Astrocyte of the cerebellum (primary cell): ENCODE measurements around the gene CNTFR.

ENCODE experiments used
- DNase-seq: peaks from one replicate; pipeline ENCODE4 v3.0.0-alpha.2; 2011; ENCODE audit warnings: low read depth
- H3K4me3 ChIP-seq: 2 replicates; pipeline ENCODE4 v1.5.1; 2011; ENCODE audit warnings: mild to moderate bottlenecking, low read depth, low read length, moderate library complexity
- in situ Hi-C: cut with HindIII; loops from 2 replicates; pipeline ENCODE4 v1.10.0; 2017; ENCODE audit warnings: low sequenced_read_pairs
- TF ChIP-seq, protein P1 (sequence below): IDR thresholded peaks from 2 replicates; pipeline ENCODE4 v1.5.1; 2012; ENCODE audit warnings: low read length, low read depth, moderate library complexity, mild to moderate bottlenecking; ENCODE audit errors: missing control alignments

CNTFR gene

GRCh38 chr9:34599546-34599945 lies 10.0 kb upstream of the CNTFR start:
- no peak overlapping the region for H3K4me3 ChIP-seq
- DNase-seq = no peak
- in situ Hi-C loops = no loop called here
- TF ChIP-seq, protein P1, sequence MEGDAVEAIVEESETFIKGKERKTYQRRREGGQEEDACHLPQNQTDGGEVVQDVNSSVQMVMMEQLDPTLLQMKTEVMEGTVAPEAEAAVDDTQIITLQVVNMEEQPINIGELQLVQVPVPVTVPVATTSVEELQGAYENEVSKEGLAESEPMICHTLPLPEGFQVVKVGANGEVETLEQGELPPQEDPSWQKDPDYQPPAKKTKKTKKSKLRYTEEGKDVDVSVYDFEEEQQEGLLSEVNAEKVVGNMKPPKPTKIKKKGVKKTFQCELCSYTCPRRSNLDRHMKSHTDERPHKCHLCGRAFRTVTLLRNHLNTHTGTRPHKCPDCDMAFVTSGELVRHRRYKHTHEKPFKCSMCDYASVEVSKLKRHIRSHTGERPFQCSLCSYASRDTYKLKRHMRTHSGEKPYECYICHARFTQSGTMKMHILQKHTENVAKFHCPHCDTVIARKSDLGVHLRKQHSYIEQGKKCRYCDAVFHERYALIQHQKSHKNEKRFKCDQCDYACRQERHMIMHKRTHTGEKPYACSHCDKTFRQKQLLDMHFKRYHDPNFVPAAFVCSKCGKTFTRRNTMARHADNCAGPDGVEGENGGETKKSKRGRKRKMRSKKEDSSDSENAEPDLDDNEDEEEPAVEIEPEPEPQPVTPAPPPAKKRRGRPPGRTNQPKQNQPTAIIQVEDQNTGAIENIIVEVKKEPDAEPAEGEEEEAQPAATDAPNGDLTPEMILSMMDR = no peak

DNA sequence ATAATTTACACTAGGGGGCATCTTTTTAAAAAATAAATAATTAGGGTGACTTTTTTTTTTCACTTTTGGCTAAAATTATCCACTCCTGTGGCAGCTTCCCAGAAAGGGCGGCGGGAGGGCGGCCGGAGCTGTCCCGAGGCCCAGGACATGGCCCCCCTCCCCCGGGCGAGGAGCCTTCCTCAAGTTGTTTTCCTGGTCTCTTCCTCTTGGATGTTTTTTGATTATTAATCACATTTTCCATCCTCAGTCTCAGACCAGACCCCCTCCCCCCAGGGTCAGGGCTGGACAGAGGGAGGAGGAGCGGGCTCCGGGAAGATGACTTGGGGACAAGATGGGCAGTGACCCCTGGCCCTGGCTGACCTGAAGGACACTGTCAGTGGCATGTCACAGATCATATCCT lies 4.7 kb upstream of the CNTFR start:
- TF ChIP-seq, protein P1 = no peak
- no peak overlapping the region for H3K4me3 ChIP-seq
- DNase-seq = no peak
- in situ Hi-C loops = no loop called here

GRCh38 chr9:34592895-34593601 lies 3.5 kb upstream of the CNTFR start:
- H3K4me3 ChIP-seq = no peak overlapping the region
- in situ Hi-C loops = no loop called here
- TF ChIP-seq, protein P1 = no peak
- DNase-seq = no peak

- no peak for DNase-seq
- in situ Hi-C loops = no loop called here
- TF ChIP-seq, protein P1 = no peak
- H3K4me3 ChIP-seq = no peak overlapping the region
These were observed 2.7 kb upstream of the CNTFR start for GRCh38 chr9:34591917-34592866.

- TF ChIP-seq, protein P1 = peak; percentile 86
- in situ Hi-C loops = no loop called here
- peak; percentile 32 for DNase-seq
- no peak overlapping the region for H3K4me3 ChIP-seq
These were observed 1.9 kb upstream of the CNTFR start for GRCh38 chr9:34591248-34591916.
